Right hindlimb (tissue), 1 donor: ENCODE data around the gene GNB1L.

Source experiments
- DNase-seq: peaks from one replicate; pipeline ENCODE4 v3.0.0-alpha.2; 2018

Gene GNB1L

GRCh38 chr22:19807161-19807913, 47.3 kb downstream of the GNB1L start:
- DNase-seq, result peak; percentile 12

- peak; percentile 27 for DNase-seq
These were observed 48.2 kb downstream of the GNB1L start for GRCh38 chr22:19806213-19807160.

GRCh38 chr22:19805821-19806212, 48.9 kb downstream of the GNB1L start:
- DNase-seq, result no peak

- peak; percentile 10 for DNase-seq
These were observed 50.9 kb downstream of the GNB1L start for GRCh38 chr22:19803736-19804267.

- peak; percentile 13 for DNase-seq
These were observed 51.6 kb downstream of the GNB1L start for GRCh38 chr22:19802894-19803735.

GRCh38 chr22:19802001-19802893, 52.4 kb downstream of the GNB1L start:
- DNase-seq, result peak; percentile 24

- peak; percentile 17 for DNase-seq
These were observed 53.2 kb downstream of the GNB1L start for GRCh38 chr22:19801340-19802000.

- peak; percentile 26 for DNase-seq
These were observed 53.9 kb downstream of the GNB1L start for GRCh38 chr22:19800761-19801244.

GRCh38 chr22:19800306-19800705, 54.4 kb downstream of the GNB1L start:
- no peak for DNase-seq

- peak; percentile 90 for DNase-seq
These were observed 55.1 kb downstream of the GNB1L start for GRCh38 chr22:19799322-19800190.

GRCh38 chr22:19798891-19799293, 55.8 kb downstream of the GNB1L start:
- peak; percentile 64 for DNase-seq

- no peak for DNase-seq
These were observed 56.5 kb downstream of the GNB1L start for GRCh38 chr22:19798003-19798665.

GRCh38 chr22:19797086-19798002, 57.3 kb downstream of the GNB1L start:
- peak; percentile 14 for DNase-seq

GRCh38 chr22:19796160-19796559, 58.5 kb downstream of the GNB1L start:
- DNase-seq, result no peak

GRCh38 chr22:19795617-19796008, 59.1 kb downstream of the GNB1L start:
- no peak for DNase-seq

- no peak for DNase-seq
These were observed 60.9 kb downstream of the GNB1L start for GRCh38 chr22:19793661-19794310.

GRCh38 chr22:19793161-19793560, 61.5 kb downstream of the GNB1L start:
- no peak for DNase-seq
